Stimulated activated CD4-positive, alpha-beta T cell treated with anti-CD3 and anti-CD28 coated beads, Interleukin-15, amount 100 ng/mL, for 24 hours (primary cell): ENCODE results near the gene EXOC6B.
"Not testable (repeated sequence)": the region's sequence is repeated elsewhere in the genome, so short reads cannot be mapped to it uniquely, and the experiment has no call there.

ENCODE experiments used
- DNase-seq: peaks from one replicate; pipeline ENCODE4 v3.0.0-alpha.2; 2020

Gene EXOC6B

DNA sequence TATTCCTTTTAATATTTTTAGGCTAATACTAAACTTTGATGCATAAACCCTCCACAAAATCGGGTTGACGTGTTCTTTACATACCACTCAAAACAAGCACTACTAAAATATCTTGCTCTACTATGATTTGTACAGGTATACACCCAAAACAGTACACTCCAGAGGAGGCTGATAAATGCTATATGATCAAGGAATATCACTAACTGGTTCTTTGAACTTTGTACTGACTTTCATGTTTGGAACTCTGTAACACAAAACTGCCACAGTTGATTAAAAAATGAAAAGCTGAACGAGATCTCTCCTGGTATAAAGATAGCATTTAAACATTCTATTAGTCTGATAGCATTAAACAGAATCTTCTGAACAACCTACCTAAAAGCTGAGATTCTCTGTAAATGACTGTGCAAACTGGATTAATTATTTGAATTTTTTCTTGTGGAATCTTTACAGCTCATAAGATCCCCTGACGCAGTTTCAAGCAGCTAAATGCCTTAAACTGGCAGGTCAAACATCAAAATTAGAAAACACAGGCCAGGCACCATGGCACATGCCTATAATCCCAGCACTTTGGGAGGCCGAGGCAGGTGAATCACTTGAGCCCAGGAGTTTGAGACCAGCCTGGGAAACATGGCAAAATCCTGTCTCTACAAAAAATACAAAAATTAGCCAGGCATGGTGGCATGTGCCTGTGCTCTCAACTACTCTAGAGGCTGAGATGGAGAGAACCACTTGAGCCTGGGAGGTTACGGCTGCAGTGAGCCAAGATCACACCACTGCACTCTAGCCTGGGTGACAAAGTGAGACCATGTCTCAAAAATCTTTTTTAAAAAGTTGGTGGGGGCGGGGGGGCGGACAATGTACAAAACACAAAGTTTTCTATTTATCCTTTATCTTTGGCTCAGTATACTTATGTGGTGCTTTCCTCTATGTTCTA lies 150.6 kb downstream of the EXOC6B start:
- DNase-seq, result no peak

GRCh38 chr2:72673279-72673678 lies 152.6 kb downstream of the EXOC6B start:
- no peak for DNase-seq

DNA sequence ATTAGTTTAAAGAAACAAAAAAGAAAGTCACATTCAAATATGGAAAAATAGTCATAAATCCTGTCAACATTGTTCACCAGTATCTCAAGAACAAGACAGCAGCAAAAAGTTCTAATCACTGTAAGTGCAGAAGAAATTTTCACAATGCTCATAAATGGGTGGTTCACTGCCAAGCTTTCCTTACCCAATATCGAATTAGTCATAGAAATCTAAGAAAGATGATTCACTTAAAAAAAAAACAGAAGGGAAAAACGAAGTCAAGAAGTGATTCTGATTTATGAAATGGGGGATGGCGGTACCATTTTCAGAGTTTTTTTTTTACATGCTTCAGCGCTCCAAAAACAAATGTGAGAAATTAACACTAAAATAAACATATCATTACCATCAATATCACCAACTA lies 156.7 kb downstream of the EXOC6B start:
- DNase-seq, result no peak

DNA sequence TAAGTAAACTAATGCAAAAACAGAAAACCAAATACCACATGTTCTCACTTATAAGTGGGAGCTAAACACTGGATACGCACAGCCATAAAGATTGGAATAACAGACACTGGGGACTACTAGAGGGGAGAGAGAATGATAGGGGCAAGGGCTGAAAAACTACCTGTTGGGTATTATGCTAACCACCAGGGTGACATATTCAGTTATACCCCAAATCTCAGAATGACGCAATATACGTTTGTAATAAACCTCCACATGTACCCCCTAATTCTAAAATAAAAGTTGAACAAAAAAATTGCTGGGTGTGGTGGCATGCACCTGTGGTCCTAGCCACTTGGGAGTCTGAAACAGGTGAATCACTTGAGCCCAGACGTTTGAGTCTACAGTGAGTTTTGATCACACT lies 157.2 kb downstream of the EXOC6B start:
- DNase-seq, result no peak

DNA sequence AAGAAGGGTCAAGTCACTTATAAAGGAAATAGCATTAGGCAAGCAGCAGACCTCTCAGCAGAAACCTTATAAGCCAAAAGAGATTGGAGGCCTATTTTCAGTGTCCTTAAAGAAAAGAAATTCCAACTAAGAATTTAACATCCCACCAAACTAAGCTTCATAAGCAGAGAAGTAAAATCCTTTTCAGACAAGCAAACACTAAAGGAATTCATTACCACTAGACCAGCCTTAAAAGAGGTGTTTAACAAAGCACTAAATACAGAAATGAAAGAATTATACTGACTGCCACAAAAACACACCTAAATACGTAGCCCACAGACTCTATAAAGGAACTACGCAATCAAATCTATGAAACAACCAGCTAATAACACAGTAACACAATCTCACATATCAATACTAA lies 160.4 kb downstream of the EXOC6B start:
- no peak for DNase-seq

- no peak for DNase-seq
These were observed 163.8 kb downstream of the EXOC6B start for GRCh38 chr2:72661985-72662384.

DNA sequence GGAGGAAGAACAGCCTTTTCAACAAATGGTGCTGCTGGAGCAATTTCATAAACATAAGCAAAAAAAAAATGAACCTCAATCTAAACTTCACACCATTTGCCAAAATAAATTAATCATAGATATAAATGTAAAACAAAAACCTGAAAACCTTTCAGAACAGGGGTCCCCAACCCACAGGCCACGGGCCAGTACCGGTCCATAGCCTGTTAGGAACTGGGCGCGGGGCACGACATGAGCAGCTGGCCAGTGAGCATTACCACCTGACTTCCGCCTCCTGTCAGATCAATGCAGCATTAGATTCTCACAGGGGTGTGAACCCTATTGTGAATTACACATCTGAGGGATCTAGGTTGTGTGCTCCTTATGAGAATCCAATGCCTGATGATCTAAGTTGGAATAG lies 176.0 kb downstream of the EXOC6B start:
- DNase-seq, result no peak

GRCh38 chr2:72641221-72641620 lies 184.6 kb downstream of the EXOC6B start:
- not testable (repeated sequence) for DNase-seq

- DNase-seq, result no peak
These were observed 187.1 kb downstream of the EXOC6B start for GRCh38 chr2:72638600-72639211.

DNA sequence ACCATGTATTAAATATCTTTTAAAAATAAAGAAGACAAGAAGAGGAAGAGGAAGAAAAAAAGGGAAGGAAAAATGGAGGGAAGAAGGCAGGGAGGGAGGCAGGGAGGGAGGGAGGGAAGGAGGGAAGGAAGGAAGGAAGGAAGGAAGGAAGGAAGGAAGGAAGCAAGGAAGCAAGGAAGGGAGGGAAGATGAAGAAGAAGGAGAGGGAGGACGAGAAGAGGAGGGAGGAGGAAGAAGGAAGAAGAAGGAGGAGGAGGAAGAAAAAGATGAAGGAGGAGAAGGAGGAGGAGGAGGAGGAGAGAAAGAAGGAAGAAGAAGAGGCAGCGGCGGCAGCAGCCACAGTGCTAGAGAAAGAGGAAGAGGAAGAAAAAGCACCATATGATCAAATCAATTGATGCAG lies 189.6 kb downstream of the EXOC6B start:
- DNase-seq, result no peak

GRCh38 chr2:72630767-72631166 lies 195.1 kb downstream of the EXOC6B start:
- no peak for DNase-seq

DNA sequence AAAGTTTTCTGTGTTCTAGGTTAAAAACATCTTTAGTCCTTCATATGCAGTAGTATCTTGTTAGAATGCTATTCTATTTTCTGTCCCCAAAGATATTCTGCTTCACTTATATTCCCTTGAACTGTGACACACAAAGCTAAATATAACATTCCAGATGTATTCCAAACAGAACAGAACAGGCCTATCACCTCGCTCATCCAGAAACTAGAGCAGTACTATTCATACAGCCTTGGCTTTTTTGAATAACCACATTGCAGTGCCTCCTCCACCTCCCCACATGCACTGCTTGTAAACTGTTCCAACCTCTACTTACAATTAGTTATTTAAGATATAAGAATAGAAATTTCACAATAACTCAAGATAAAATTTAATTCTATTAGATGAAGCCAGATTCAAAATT lies 196.8 kb downstream of the EXOC6B start:
- DNase-seq, result no peak

DNA sequence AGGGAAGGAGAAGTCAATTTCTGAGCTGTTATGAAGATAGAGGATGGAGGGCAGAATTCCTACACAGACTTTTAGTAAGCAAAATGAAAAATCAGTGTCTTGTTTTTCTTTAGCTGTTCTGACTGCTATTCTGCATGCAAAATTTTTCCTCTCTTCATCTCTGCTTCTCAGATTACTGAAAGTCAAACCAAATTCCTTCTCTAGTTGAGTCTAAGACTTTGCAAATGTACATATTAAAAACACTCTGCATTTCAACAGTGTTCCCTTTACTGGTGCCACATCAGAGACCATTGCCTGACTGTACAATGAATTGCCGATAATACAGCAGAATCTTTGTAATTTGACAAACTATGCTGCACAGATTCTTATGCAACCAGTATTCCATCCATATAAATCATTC lies 198.8 kb downstream of the EXOC6B start:
- DNase-seq, result no peak

- DNase-seq, result no peak
These were observed 200.5 kb downstream of the EXOC6B start for GRCh38 chr2:72625366-72625765.

DNA sequence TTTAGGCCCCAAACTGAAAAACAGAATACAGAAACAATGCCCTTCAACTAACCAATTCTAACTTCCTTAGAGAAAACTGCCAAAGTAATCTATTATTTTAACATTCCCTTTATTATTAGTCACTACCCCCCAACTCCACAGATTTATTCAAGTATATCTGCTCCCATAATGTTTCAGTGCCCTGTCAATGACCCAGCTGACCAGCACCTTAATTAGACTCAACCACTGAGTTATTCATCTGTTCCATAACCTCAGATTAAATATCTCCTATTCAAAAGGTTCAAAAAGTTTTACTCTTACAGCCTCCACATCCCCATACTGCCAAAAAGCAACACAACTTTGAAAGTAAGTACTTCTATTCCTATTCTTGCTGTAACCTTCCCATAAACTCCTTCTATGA lies 202.4 kb downstream of the EXOC6B start:
- DNase-seq, result no peak

DNA sequence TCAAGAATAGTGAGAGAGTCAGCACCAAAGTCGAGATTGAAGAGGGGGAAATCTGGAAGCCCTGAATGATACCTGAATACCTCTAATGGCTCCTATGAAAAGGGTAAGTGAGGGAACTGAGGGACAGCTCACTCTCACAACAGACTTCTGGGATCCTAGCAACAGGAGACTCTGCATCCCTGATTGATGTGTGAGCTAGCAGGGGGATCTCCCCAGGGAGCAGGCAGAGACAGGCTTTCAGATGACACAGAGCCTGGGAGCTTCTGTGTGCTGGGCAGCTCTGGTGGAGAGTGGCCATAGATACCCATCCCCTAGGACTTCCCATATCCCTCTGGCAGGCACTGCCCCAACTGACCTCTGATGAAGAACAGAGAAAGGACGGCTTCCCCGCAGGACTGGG lies 206.2 kb downstream of the EXOC6B start:
- DNase-seq, result no peak

GRCh38 chr2:72613931-72614330 lies 211.9 kb downstream of the EXOC6B start:
- DNase-seq, result no peak

DNA sequence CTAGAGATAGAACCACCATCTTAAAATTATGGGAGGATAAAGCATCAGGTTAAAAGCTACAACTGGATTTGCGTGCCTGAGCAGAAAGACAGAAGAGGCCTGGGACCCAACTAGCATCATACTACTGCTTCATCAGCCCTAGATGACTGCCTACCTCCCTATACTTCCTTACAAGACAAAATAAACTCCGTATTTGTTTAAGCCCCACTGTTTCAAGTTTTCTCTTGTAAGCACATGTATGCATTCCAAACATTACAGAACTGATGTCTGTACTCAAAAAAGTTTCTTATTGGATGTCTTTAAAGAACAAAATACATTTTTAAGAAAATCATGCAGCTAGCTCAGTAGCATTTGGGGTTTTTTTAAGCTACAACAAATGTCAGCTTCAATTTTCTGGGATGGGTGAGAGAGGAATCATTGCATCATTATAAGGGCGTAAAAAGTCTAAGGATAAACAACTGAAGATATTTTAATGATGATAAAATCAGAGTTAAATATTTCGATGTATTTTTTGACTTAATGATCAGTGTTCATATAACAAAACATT lies 213.1 kb downstream of the EXOC6B start:
- DNase-seq, result no peak

GRCh38 chr2:72607189-72607588 lies 218.6 kb downstream of the EXOC6B start:
- no peak for DNase-seq

- no peak for DNase-seq
These were observed 219.9 kb downstream of the EXOC6B start for GRCh38 chr2:72605836-72606442.

- DNase-seq, result no peak
These were observed 221.4 kb downstream of the EXOC6B start for GRCh38 chr2:72604468-72604867.

DNA sequence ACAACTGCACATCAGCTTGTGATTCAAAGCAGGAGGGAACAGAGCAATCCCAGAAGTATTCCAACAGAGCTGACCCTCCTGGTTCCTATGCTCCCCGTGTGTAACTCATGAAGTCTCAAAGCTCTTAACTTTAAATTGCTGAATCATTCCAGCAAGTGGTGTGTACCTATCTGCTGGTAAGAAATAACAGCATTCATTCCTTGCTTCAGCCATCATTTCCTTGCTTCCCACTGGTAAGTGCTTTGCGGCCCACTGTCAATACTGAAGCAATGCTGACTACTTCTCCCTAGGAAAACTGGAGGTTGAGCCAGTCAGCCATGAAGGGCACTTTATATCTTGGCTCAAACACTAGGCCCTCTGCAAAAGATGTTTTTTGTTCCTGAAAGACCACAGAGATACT lies 222.4 kb downstream of the EXOC6B start:
- no peak for DNase-seq

GRCh38 chr2:72602711-72603110 lies 223.1 kb downstream of the EXOC6B start:
- DNase-seq, result no peak

DNA sequence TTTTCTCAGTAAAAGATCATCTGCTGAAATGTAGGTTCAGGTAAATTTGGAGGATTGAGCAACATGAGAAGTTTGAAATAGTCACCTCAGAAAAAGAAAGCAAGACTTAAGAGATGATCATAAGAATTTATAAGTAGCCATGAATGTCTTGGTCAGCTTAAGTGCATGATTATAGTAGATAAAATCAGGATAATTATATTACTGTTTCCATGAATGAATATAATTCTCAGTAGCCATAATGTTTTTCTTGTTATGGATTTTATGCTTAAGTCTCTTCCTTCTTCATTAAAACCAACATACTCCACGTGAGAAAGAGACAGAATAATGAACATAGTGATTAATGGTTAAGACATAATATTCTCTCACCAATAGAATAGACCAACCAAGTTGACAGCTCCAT lies 223.7 kb downstream of the EXOC6B start:
- no peak for DNase-seq
